Measurements from ENCODE around the gene ENDOD1. TPM values are rescaled to one million over a fixed set of nuclear protein-coding genes. Genes with fewer than 3 reads are reported as not detected.

The ENDOD1 gene
- total RNA-seq, 6 experiments from 2014 or later, result 3.8 to 8.0 (median 6.2) TPM

DNA sequence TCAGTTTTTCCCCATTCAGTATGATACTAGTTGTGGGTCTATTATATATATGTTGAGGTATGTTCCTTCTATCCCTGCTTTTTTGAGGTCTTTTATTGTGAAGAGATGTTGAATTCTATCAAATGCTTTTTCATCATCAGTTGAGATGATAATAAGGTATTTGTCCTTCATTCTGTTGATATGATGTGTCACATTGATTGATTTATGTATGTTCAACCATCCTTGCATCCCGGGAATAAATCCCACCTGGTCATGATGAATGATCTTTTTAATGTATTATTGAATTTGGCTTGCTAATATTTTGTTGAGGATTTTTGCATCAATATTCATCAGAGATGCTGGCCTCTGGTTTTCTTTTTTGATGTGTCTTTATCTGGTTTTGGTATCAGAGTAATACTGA lies 26.0 kb downstream of the ENDOD1 start:
- Histone ChIP-seq H3K27me3 (no peaks in the 10 kb centered on the region), H3K4me3 (no peak overlapping the region), H3K36me3 (no peaks in the 10 kb centered on the region), H3K27ac (no peak overlapping the region), H3K4me1 (no peaks in the 10 kb centered on the region), H3K9me3 (no peaks in the 10 kb centered on the region)
- TF ChIP-seq, protein P1, sequence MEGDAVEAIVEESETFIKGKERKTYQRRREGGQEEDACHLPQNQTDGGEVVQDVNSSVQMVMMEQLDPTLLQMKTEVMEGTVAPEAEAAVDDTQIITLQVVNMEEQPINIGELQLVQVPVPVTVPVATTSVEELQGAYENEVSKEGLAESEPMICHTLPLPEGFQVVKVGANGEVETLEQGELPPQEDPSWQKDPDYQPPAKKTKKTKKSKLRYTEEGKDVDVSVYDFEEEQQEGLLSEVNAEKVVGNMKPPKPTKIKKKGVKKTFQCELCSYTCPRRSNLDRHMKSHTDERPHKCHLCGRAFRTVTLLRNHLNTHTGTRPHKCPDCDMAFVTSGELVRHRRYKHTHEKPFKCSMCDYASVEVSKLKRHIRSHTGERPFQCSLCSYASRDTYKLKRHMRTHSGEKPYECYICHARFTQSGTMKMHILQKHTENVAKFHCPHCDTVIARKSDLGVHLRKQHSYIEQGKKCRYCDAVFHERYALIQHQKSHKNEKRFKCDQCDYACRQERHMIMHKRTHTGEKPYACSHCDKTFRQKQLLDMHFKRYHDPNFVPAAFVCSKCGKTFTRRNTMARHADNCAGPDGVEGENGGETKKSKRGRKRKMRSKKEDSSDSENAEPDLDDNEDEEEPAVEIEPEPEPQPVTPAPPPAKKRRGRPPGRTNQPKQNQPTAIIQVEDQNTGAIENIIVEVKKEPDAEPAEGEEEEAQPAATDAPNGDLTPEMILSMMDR (IDR thresholded peaks at IDR 0.05), result no peak
- TF ChIP-seq POLR2A (IDR thresholded peaks at IDR 0.05), result no peak
- 64% methylated on average over 1 of the region's 1 CpG for WGBS (ENCODE audit: insufficient coverage, low coverage, low lambda C conversion rate, missing lambda C conversion rate)
- DNase-seq, result no peak
- intact Hi-C loops (cut with DNase I), result no loop called here
- no peak for ATAC-seq

DNA sequence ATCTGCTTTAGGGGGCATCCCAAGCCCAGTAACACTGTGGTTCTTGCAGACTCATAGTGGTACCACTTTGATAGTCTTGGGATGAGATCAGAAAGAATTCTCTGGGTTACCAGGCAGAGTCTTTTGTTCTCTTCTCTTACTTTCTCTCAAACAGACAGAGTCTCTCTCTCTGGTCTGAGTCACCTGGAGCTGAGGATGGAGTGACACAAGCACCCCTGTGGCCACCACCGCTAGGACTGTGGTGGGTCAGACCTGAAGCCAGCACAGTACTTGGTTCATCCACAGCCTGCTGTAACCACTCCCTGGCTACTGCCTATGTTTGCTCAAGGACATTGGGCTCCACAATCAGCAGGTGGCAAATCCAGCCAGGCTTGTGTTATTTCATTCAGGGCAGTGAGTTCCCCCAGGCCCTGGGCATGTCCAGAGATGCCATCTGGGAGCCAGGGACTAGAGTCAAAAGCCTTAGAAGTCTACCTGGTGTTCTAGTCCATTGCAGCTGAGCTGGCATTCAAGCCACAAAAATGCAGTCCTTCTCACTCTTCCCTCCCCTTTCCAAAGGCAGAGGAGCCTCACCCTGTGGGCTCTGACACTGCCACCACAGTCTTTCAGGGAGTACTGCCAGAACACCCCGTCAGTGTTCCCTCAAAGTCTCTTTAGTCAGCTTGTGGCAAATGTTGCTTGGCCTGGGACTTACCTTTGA lies 29.9 kb downstream of the ENDOD1 start:
- no peak overlapping the region for H3K4me3 ChIP-seq
- H3K27ac ChIP-seq, result no peak overlapping the region
- H3K4me1 ChIP-seq, result no peaks in the 10 kb centered on the region
- intact Hi-C loops (cut with DNase I), result no loop called here
- H3K36me3 ChIP-seq, result no peaks in the 10 kb centered on the region
- DNase-seq, result no peak
- H3K9me3 ChIP-seq, result no peaks in the 10 kb centered on the region
- no peak for TF ChIP-seq POLR2A (IDR thresholded peaks at IDR 0.05)
- TF ChIP-seq, protein P1 (IDR thresholded peaks at IDR 0.05), result no peak
- no peak for ATAC-seq
- WGBS (ENCODE audit: insufficient coverage, low coverage, low lambda C conversion rate, missing lambda C conversion rate), result 83% methylated on average over 1 of the region's 2 CpGs
- H3K27me3 ChIP-seq, result no peaks in the 10 kb centered on the region

DNA sequence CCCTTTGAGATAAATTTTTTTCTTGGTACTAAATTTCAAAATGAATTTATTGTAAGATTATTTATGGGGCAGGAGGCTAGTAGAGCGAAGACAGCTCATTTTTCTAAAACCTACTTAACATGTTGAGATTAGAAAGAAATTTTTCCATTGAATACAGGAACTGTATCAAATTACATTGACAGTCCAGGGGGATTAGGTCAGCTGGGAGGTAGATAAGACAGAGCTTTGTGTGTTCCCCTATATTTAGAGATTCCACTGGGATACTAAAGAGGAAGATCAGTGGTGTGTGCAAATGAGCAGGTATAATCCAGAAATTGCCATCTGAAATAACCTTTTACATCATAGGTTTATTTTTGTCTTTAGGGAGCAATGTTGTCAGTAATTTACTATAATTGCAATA lies 32.1 kb downstream of the ENDOD1 start:
- DNase-seq, result no peak
- 93% methylated on average over 1 of the region's 1 CpG for whole genome bisulfite sequencing (ENCODE audit: insufficient coverage, low coverage, low lambda C conversion rate, missing lambda C conversion rate)
- H3K27ac ChIP-seq, result no peak overlapping the region
- no peak overlapping the region for H3K4me3 ChIP-seq
- H3K4me1 ChIP-seq, result no peaks in the 10 kb centered on the region
- H3K27me3 ChIP-seq, result no peaks in the 10 kb centered on the region
- H3K36me3 ChIP-seq, result no peaks in the 10 kb centered on the region
- intact Hi-C loops (cut with DNase I), result no loop called here
- no peaks in the 10 kb centered on the region for H3K9me3 ChIP-seq
- no peak for ATAC-seq
- TF ChIP-seq, protein P1 (IDR thresholded peaks at IDR 0.05), result no peak
- no peak for TF ChIP-seq POLR2A (IDR thresholded peaks at IDR 0.05)

DNA sequence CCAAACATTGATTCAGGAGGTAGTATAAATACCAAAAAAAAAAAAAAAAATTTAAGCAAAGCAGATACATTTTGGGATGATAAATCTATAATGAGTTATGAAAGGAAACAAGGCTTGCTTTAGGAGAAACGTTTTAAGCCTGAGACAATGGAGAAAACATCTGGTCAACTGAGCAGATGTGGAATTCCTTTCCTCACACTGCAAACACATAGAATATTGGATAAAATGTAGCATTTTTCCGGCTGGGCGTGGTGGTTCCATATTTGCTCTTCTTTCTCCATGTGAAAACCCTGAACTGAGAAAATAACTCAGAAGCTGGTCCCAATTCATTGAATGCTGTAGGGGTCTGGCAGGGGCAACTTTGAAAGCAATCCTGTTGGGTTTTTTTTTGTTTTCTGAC lies 33.9 kb downstream of the ENDOD1 start:
- Histone ChIP-seq H3K27me3 (no peaks in the 10 kb centered on the region), H3K4me1 (no peaks in the 10 kb centered on the region), H3K36me3 (no peaks in the 10 kb centered on the region), H3K4me3 (no peak overlapping the region), H3K9me3 (no peaks in the 10 kb centered on the region), H3K27ac (no peak overlapping the region)
- TF ChIP-seq, protein P1 (IDR thresholded peaks at IDR 0.05), result no peak
- no peak for TF ChIP-seq POLR2A (IDR thresholded peaks at IDR 0.05)
- no peak for DNase-seq
- 38% methylated on average over 1 of the region's 3 CpGs for WGBS (ENCODE audit: insufficient coverage, low coverage, low lambda C conversion rate, missing lambda C conversion rate)
- intact Hi-C loops (cut with DNase I), result no loop called here
- no peak for ATAC-seq

Data from right lobe of liver (tissue), 6 donors.